ENCODE measurements around the gene CELSR2. TPM values are rescaled to one million over a fixed set of nuclear protein-coding genes. Genes with fewer than 3 reads are reported as not detected.

Gene CELSR2, protein sequence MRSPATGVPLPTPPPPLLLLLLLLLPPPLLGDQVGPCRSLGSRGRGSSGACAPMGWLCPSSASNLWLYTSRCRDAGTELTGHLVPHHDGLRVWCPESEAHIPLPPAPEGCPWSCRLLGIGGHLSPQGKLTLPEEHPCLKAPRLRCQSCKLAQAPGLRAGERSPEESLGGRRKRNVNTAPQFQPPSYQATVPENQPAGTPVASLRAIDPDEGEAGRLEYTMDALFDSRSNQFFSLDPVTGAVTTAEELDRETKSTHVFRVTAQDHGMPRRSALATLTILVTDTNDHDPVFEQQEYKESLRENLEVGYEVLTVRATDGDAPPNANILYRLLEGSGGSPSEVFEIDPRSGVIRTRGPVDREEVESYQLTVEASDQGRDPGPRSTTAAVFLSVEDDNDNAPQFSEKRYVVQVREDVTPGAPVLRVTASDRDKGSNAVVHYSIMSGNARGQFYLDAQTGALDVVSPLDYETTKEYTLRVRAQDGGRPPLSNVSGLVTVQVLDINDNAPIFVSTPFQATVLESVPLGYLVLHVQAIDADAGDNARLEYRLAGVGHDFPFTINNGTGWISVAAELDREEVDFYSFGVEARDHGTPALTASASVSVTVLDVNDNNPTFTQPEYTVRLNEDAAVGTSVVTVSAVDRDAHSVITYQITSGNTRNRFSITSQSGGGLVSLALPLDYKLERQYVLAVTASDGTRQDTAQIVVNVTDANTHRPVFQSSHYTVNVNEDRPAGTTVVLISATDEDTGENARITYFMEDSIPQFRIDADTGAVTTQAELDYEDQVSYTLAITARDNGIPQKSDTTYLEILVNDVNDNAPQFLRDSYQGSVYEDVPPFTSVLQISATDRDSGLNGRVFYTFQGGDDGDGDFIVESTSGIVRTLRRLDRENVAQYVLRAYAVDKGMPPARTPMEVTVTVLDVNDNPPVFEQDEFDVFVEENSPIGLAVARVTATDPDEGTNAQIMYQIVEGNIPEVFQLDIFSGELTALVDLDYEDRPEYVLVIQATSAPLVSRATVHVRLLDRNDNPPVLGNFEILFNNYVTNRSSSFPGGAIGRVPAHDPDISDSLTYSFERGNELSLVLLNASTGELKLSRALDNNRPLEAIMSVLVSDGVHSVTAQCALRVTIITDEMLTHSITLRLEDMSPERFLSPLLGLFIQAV (N-terminal part only)
- 1 to 10 TPM in 2 of 4 donors, under 1 TPM in 2; 0.65 to 1.5 (median 1.2) TPM for total RNA-seq

DNA sequence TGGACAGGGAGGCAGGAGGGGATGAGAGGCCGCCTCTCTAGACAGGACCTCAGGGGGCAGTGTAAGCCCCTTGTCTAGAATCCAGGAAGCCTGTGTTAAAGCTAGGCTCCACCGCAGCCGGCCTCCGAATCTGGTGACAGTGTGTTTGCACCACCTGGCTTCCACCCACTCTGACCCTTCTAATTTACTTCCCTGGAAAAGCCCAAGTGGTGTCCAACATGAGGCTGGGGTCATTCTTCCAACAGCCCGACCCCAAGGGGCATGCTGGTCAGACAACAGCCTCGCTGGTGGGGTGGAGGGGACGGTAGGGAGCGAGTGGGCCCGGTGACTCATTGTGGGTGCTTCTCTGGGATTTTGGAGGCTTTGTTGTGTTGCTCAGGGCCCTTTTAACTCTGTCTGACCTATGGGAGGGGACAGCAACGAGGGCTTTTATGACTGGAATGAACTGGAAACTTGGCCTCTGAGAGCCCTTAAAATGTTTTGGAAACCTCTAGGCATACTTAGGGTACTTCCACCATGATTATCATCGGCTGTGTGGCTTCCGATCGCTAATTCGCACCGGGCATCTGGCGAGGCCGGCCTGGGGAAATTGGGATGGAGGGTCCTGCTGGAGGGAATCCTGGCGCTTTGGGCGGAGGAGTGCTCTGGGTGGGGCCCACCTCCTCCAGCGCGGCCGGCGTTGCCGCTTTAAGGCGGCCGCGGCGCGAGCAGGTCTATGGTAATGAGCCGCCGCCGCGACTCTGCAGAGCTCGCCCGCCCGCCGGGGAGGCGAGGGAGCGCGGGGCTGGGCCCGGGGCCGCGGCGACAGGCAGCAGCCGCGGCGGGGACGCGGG lies at the start of gene CELSR2:
TSS of gene CELSR2 (plus strand) at position 743 of the 833 bp plus-strand sequence. CDS start 541 bp downstream, outside the sequence.
- TF ChIP-seq, protein P1, sequence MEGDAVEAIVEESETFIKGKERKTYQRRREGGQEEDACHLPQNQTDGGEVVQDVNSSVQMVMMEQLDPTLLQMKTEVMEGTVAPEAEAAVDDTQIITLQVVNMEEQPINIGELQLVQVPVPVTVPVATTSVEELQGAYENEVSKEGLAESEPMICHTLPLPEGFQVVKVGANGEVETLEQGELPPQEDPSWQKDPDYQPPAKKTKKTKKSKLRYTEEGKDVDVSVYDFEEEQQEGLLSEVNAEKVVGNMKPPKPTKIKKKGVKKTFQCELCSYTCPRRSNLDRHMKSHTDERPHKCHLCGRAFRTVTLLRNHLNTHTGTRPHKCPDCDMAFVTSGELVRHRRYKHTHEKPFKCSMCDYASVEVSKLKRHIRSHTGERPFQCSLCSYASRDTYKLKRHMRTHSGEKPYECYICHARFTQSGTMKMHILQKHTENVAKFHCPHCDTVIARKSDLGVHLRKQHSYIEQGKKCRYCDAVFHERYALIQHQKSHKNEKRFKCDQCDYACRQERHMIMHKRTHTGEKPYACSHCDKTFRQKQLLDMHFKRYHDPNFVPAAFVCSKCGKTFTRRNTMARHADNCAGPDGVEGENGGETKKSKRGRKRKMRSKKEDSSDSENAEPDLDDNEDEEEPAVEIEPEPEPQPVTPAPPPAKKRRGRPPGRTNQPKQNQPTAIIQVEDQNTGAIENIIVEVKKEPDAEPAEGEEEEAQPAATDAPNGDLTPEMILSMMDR (IDR thresholded peaks at IDR 0.05; ENCODE audit: low read depth): no peak

- TF ChIP-seq, protein P1 (IDR thresholded peaks at IDR 0.05; ENCODE audit: low read depth): no peak
Observed at GRCh38 chr1:109199710-109200109, 49.6 kb upstream of the CELSR2 start.

DNA sequence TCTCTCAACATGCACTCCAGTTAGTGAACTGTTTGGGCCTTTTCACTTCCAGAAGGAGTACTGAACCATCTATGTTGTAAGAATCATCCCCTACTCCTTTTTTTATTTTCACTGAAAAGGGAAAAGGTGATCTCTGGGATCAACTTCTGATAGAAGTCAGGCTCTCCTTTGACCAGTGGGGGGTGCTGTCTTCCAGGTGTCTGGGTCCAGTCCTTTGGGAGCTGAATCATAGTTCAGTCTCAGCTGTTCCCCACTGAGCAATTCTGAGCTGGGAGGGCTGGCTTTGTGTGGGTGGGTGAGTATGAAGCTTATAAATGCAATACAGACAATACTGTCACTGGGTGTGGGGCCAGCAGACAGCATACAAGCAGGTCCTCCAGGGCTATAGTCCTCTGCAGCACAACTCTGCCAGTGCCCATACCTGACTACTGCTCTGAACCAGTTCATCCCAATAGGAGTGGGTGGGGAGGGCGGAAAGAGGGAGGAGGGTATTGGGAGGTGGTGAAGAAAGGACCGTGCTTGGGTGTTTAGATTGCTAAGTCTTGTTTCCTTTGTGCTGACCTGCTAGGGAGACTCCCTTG lies 48.1 kb upstream of the CELSR2 start:
- TF ChIP-seq, protein P1 (IDR thresholded peaks at IDR 0.05; ENCODE audit: low read depth): no peak

GRCh38 chr1:109204484-109204883 lies 44.9 kb upstream of the CELSR2 start:
- TF ChIP-seq, protein P1 (IDR thresholded peaks at IDR 0.05; ENCODE audit: low read depth): no peak

DNA sequence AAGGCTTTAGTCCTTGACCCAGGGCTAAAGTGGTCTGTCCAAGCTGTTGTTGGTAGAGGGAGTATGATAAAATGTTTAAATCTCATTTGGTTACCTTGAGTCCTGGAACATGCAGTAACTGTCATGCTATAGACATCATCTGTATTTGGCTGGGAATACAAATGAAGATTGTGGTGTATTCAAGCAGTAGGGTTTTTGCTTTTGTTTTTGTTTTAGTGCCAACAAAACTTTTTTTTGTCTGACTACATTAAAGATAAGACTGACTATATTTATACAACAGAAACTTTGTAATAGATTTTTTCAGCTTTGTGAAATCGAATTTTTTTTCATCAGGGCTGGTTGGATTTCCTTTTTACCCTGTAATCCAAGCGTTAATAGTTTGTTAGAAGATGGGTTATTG lies 43.0 kb upstream of the CELSR2 start:
- TF ChIP-seq, protein P1 (IDR thresholded peaks at IDR 0.05; ENCODE audit: low read depth): no peak

DNA sequence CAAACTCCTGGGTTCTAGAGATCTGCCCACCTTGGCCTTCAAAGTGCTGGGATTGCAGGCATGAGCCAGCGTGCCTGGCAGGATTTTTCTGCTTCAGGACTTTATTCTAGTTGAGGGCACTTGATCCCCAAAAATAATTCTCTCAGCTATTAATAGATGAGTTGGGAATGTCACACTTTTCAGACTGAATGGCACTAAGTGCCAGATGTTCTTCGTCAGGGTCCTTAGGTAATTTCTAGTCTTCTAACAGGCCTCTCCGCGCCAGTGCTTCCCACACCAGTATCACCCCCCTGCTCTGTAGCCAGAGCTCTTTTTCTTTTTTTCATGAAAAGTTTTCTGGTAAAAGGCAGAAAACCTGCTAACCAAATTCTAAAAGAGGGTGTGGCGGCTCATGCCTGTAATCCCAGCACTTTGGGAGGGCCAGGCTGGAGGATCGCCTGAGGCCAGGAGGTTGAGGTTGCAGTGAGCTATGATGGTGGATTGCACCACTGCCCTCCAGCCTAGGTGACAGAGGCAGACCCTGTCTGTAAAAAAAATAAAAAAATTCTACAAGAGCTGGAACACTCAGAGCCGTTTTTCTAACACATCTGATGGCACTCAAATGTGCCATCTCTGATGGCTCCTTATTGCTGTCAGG lies 41.8 kb upstream of the CELSR2 start:
- TF ChIP-seq, protein P1 (IDR thresholded peaks at IDR 0.05; ENCODE audit: low read depth): no peak
